ENCODE results near the gene HGD. TPM values are rescaled to one million over a fixed set of nuclear protein-coding genes. Genes with fewer than 3 reads are reported as not detected.

HGD gene
- total and polyA plus RNA-seq, 2 of the 13 experiments (the other 11 are each of a cell fraction or from before 2014, with no cell fraction given), result 265 to 398 TPM

DNA sequence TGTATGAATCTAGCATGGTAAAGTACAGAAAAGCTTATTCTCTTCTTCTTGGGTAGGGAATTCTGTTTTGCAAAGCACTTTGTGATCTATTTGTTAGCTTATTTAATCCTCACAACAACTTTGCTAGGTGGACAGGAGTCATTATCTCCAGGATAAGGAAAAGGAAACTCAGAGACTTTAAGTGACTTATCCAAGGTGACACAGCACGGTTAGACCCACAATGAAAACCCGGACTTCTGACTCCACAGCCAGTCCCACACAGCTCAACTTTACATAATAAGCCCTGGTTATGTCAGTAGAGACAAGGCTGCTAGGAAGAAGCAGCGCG is 86.3 kb downstream of the HGD start (continued):
- no peak for TF ChIP-seq PRPF4 (IDR thresholded peaks at IDR 0.05; ENCODE audit: low read depth, low read length, poor library complexity, severe bottlenecking)
- no peak for TF ChIP-seq ZSCAN31 (CRISPR knock-in tag; IDR thresholded peaks at IDR 0.05; ENCODE audit: low read depth)
- TF ChIP-seq AGO1 (IDR thresholded peaks at IDR 0.05; ENCODE audit: low read depth, low read length, poor library complexity, severe bottlenecking), result no peak
- TF ChIP-seq, protein P1, sequence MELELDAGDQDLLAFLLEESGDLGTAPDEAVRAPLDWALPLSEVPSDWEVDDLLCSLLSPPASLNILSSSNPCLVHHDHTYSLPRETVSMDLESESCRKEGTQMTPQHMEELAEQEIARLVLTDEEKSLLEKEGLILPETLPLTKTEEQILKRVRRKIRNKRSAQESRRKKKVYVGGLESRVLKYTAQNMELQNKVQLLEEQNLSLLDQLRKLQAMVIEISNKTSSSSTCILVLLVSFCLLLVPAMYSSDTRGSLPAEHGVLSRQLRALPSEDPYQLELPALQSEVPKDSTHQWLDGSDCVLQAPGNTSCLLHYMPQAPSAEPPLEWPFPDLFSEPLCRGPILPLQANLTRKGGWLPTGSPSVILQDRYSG (CRISPR knock-in tag; IDR thresholded peaks at IDR 0.05), result no peak
- no peak for TF ChIP-seq ZNF790 (CRISPR knock-in tag; IDR thresholded peaks at IDR 0.05; ENCODE audit: borderline replicate concordance)
- no peak for TF ChIP-seq ZNF17 (CRISPR knock-in tag; IDR thresholded peaks at IDR 0.05)
- TF ChIP-seq ZNF264 (CRISPR knock-in tag; IDR thresholded peaks at IDR 0.05), result peak; percentile 21; the same call in 1 of the 2 replicates
- TF ChIP-seq MED1 (CRISPR knock-in tag; IDR thresholded peaks at IDR 0.05), result no peak
- TF ChIP-seq, protein P2, sequence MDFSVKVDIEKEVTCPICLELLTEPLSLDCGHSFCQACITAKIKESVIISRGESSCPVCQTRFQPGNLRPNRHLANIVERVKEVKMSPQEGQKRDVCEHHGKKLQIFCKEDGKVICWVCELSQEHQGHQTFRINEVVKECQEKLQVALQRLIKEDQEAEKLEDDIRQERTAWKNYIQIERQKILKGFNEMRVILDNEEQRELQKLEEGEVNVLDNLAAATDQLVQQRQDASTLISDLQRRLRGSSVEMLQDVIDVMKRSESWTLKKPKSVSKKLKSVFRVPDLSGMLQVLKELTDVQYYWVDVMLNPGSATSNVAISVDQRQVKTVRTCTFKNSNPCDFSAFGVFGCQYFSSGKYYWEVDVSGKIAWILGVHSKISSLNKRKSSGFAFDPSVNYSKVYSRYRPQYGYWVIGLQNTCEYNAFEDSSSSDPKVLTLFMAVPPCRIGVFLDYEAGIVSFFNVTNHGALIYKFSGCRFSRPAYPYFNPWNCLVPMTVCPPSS (IDR thresholded peaks at IDR 0.05), result no peak
- no peak for TF ChIP-seq RXRA (CRISPR knock-in tag; IDR thresholded peaks at IDR 0.05)
- no peak for TF ChIP-seq TAF15 (IDR thresholded peaks at IDR 0.05; ENCODE audit: low read depth, low read length, poor library complexity, severe bottlenecking)
- no peak for TF ChIP-seq MEIS1 (CRISPR knock-in tag; IDR thresholded peaks at IDR 0.05; ENCODE audit: borderline replicate concordance)
- TF ChIP-seq, protein P3, sequence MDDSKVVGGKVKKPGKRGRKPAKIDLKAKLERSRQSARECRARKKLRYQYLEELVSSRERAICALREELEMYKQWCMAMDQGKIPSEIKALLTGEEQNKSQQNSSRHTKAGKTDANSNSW (CRISPR knock-in tag; IDR thresholded peaks at IDR 0.05; ENCODE audit: borderline replicate concordance), result no peak
- TF ChIP-seq, protein P4, sequence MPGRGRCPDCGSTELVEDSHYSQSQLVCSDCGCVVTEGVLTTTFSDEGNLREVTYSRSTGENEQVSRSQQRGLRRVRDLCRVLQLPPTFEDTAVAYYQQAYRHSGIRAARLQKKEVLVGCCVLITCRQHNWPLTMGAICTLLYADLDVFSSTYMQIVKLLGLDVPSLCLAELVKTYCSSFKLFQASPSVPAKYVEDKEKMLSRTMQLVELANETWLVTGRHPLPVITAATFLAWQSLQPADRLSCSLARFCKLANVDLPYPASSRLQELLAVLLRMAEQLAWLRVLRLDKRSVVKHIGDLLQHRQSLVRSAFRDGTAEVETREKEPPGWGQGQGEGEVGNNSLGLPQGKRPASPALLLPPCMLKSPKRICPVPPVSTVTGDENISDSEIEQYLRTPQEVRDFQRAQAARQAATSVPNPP (CRISPR knock-in tag; IDR thresholded peaks at IDR 0.05), result no peak
- TF ChIP-seq, protein P5, sequence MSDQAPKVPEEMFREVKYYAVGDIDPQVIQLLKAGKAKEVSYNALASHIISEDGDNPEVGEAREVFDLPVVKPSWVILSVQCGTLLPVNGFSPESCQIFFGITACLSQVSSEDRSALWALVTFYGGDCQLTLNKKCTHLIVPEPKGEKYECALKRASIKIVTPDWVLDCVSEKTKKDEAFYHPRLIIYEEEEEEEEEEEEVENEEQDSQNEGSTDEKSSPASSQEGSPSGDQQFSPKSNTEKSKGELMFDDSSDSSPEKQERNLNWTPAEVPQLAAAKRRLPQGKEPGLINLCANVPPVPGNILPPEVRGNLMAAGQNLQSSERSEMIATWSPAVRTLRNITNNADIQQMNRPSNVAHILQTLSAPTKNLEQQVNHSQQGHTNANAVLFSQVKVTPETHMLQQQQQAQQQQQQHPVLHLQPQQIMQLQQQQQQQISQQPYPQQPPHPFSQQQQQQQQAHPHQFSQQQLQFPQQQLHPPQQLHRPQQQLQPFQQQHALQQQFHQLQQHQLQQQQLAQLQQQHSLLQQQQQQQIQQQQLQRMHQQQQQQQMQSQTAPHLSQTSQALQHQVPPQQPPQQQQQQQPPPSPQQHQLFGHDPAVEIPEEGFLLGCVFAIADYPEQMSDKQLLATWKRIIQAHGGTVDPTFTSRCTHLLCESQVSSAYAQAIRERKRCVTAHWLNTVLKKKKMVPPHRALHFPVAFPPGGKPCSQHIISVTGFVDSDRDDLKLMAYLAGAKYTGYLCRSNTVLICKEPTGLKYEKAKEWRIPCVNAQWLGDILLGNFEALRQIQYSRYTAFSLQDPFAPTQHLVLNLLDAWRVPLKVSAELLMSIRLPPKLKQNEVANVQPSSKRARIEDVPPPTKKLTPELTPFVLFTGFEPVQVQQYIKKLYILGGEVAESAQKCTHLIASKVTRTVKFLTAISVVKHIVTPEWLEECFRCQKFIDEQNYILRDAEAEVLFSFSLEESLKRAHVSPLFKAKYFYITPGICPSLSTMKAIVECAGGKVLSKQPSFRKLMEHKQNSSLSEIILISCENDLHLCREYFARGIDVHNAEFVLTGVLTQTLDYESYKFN (CRISPR knock-in tag; conservative IDR thresholded peaks at IDR 0.05), result no peak
- no peak for TF ChIP-seq NONO (IDR thresholded peaks at IDR 0.05)
- 0 out of 2 replicates have a peak, but pooled peaks have one; percentile 12 for TF ChIP-seq NONO (CRISPR knock-in tag; conservative IDR thresholded peaks at IDR 0.05)
- no peak for TF ChIP-seq MTA1 (CRISPR knock-in tag; IDR thresholded peaks at IDR 0.05; ENCODE audit: borderline replicate concordance)
- TF ChIP-seq ZNF33A (CRISPR knock-in tag; IDR thresholded peaks at IDR 0.05; ENCODE audit: borderline replicate concordance), result peak; percentile 84; the same call in 1 of the 2 replicates
- no peak for TF ChIP-seq ZNF296 (CRISPR knock-in tag; conservative IDR thresholded peaks at IDR 0.05)
- TF ChIP-seq ZNF749 (CRISPR knock-in tag; IDR thresholded peaks at IDR 0.05; ENCODE audit: borderline replicate concordance), result no peak
- TF ChIP-seq, protein P6, sequence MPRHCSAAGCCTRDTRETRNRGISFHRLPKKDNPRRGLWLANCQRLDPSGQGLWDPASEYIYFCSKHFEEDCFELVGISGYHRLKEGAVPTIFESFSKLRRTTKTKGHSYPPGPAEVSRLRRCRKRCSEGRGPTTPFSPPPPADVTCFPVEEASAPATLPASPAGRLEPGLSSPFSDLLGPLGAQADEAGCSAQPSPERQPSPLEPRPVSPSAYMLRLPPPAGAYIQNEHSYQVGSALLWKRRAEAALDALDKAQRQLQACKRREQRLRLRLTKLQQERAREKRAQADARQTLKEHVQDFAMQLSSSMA (CRISPR knock-in tag; IDR thresholded peaks at IDR 0.05), result no peak
- no peak for TF ChIP-seq ZNF564 (CRISPR knock-in tag; IDR thresholded peaks at IDR 0.05)
- TF ChIP-seq ARNT2 (CRISPR knock-in tag; IDR thresholded peaks at IDR 0.05; ENCODE audit: low read depth), result no peak

All from HepG2 (cell line).